HepG2 (cell line): Measurements from ENCODE around the gene CENPB. TPM values are rescaled to one million over a fixed set of nuclear protein-coding genes. Genes with fewer than 3 reads are reported as not detected.

Experiments used
- CCAR2 ChIP-seq: fragments of 200-400 bp; formaldehyde crosslinking; optimal IDR thresholded peaks from 2 replicates; pipeline ENCODE3; 2018; ENCODE audit warnings: low read depth, mild to moderate bottlenecking, low read length, moderate library complexity
- GABPA ChIP-seq, 2 experiments: IDR thresholded peaks; 2 replicates each; pipeline ENCODE4 v1.6.1; 2011 to 2016; ENCODE audit warnings: low read depth in 2 of 2, low read length in 1 of 2, missing biosample characterization in 1 of 2, missing genetic modification characterization in 1 of 2
- HDAC6 ChIP-seq: fragments of 200-600 bp; sonication (generic); IDR thresholded peaks from 2 replicates; pipeline ENCODE4 v1.7.0; 2017; ENCODE audit warnings: mild to moderate bottlenecking, antibody characterized with exemption, low read length, low read depth
- HNRNPH1 ChIP-seq: fragments of 200-400 bp; formaldehyde crosslinking; optimal IDR thresholded peaks from 2 replicates; pipeline ENCODE3; 2017; ENCODE audit warnings: mild to moderate bottlenecking, low read depth, low read length
- IKZF5 ChIP-seq: IDR thresholded peaks from 2 replicates; pipeline ENCODE4 v1.6.1; 2018; ENCODE audit warnings: missing genetic modification reagents, mild to moderate bottlenecking, missing compliant biosample characterization
- MTA3 ChIP-seq: sonication (generic); formaldehyde crosslinking; IDR thresholded peaks from 2 replicates; pipeline ENCODE4 v1.4.0; 2020; ENCODE audit warnings: missing genetic modification reagents
- PCBP2 ChIP-seq: fragments of 200-400 bp; formaldehyde crosslinking; optimal IDR thresholded peaks from 2 replicates; pipeline ENCODE3; 2018; ENCODE audit warnings: low read length, low read depth; ENCODE audit not compliant: poor library complexity, severe bottlenecking
- PLSCR1 ChIP-seq: sonication (generic); formaldehyde crosslinking; IDR thresholded peaks from 2 replicates; pipeline ENCODE4 v1.5.0; 2020; ENCODE audit warnings: missing genetic modification reagents, mild to moderate bottlenecking, borderline replicate concordance
- RORA ChIP-seq: sonication (generic); formaldehyde crosslinking; IDR thresholded peaks from 2 replicates; pipeline ENCODE4 v1.5.0; 2020; ENCODE audit warnings: mild to moderate bottlenecking, missing genetic modification reagents, moderate library complexity
- SMAD3 ChIP-seq: sonication (generic); formaldehyde crosslinking; IDR thresholded peaks from 2 replicates; pipeline ENCODE4 v1.4.0; 2020; ENCODE audit warnings: missing genetic modification reagents
- SNAPC4 ChIP-seq: sonication (generic); formaldehyde crosslinking; IDR thresholded peaks from 2 replicates; pipeline ENCODE4 v1.4.0; 2020; ENCODE audit warnings: mild to moderate bottlenecking, missing genetic modification reagents
- ZBTB42 ChIP-seq: sonication (generic); formaldehyde crosslinking; IDR thresholded peaks from 2 replicates; pipeline ENCODE4 v1.5.0; 2020; ENCODE audit warnings: mild to moderate bottlenecking, missing genetic modification reagents
- ZBTB7A ChIP-seq: sonication (generic); formaldehyde crosslinking; IDR thresholded peaks from 2 replicates; pipeline ENCODE4 v1.8.0; 2022; ENCODE audit warnings: mild to moderate bottlenecking, missing genetic modification reagents
- ZNF143 ChIP-seq: sonication (generic); formaldehyde crosslinking; IDR thresholded peaks from 2 replicates; pipeline ENCODE4 v1.4.0; 2020; ENCODE audit warnings: missing genetic modification reagents
- ZNF207 ChIP-seq: fragments of 450-650 bp; IDR thresholded peaks from 2 replicates; pipeline ENCODE4 v1.6.1; 2016; ENCODE audit warnings: antibody characterized with exemption, borderline replicate concordance
- ZNF263 ChIP-seq: sonication (generic); formaldehyde crosslinking; IDR thresholded peaks from 2 replicates; pipeline ENCODE4 v1.4.0; 2020; ENCODE audit warnings: missing genetic modification reagents
- ZNF501 ChIP-seq: sonication (generic); formaldehyde crosslinking; IDR thresholded peaks from 2 replicates; pipeline ENCODE4 v1.5.1; 2020; ENCODE audit warnings: mild to moderate bottlenecking, moderate library complexity, missing genetic modification reagents
- ZNF781 ChIP-seq: sonication (generic); formaldehyde crosslinking; IDR thresholded peaks from 2 replicates; pipeline ENCODE4 v1.5.1; 2020; ENCODE audit warnings: borderline replicate concordance, mild to moderate bottlenecking, missing genetic modification reagents; ENCODE audit errors: not compliant biosample characterization
- polyA plus RNA-seq, 8 experiments: library from polyadenylated mRNA; depleted of rRNA in 3 of 8; stranded (reverse) in 7 of 8; unstranded in 1 of 8; fragments of >200 nt; fragmentation: Illumina TruSeq in 4 of 8; extraction: Trizol in 4 of 8; gene quantifications; 2 replicates each; pipeline versions ENCODE4 v1.2.1 to v1.2.3, GENCODE V29; 2011 to 2016; ENCODE audit warnings: low read depth in 4 of 8, missing spikeins in 1 of 8, mixed read lengths in 1 of 8; ENCODE audit not compliant: insufficient read depth in 1 of 8
- total RNA-seq, 5 experiments: library from RNA; depleted of rRNA; stranded (reverse); fragments of >200 nt; fragmentation: Illumina TruSeq; extraction: Trizol; gene quantifications; 2 replicates each; pipeline ENCODE4 v1.2.3, GENCODE V29; 2016; ENCODE audit warnings: low read depth in 1 of 5

The CENPB gene
- total and polyA plus RNA-seq, 2 of the 13 experiments (the other 11 are each of a cell fraction or from before 2014, with no cell fraction given) = 10.4 to 54.5 TPM

GRCh38 chr20:3784863-3785239 is 1.7 kb downstream of the CENPB start (continued):
- TF ChIP-seq SNAPC4 (CRISPR knock-in tag) (no peak), SMAD3 (no peak), ZNF781 (CRISPR knock-in tag) (no peak), CCAR2 (no peak), ZNF501 (CRISPR knock-in tag) (0 out of 2 replicates have a peak, but pooled peaks have one; percentile 14), ZNF207 (no peak), IKZF5 (CRISPR knock-in tag) (no peak), PLSCR1 (no peak), GABPA (IDR thresholded peaks at IDR 0.05; ENCODE audit: low read depth, low read length) (no peak), GABPA (CRISPR knock-in tag; IDR thresholded peaks at IDR 0.05; ENCODE audit: low read depth) (no peak), ZNF263 (CRISPR knock-in tag) (peak; percentile 92), PCBP2 (peak; percentile 98), MTA3 (CRISPR knock-in tag) (no peak), ZBTB42 (CRISPR knock-in tag) (no peak), ZBTB7A (0 out of 2 replicates have a peak, but pooled peaks have one; percentile 2), RORA (CRISPR knock-in tag) (no peak), HNRNPH1 (peak; percentile 48), HDAC6 (no peak), ZNF143 (CRISPR knock-in tag) (no peak)
